GM12891 (cell line): ENCODE results near the gene AGER.
"Not testable (repeated sequence)": the region's sequence is repeated elsewhere in the genome, so short reads cannot be mapped to it uniquely, and the experiment has no call there.

Experiments
- DNase-seq: peaks from one replicate; pipeline ENCODE4 v3.0.0; 2011; ENCODE audit warnings: low spot score; ENCODE audit not compliant: insufficient read length
- FAIRE-seq: peaks from 2 replicates; lab custom pipeline; 2011; peaks lifted over from hg19 to GRCh38; lab: Jason Lieb, UNC
- PAX5 ChIP-seq: IDR thresholded peaks from 2 replicates; pipeline ENCODE4 v1.6.1; 2011; ENCODE audit warnings: low read length, moderate library complexity, mild to moderate bottlenecking; ENCODE audit not compliant: insufficient read depth, severe bottlenecking
- POLR2A ChIP-seq: IDR thresholded peaks from 2 replicates; pipeline ENCODE4 v1.6.1; 2011; ENCODE audit warnings: low read depth, low read length, control low read depth
- POLR2AphosphoS5 ChIP-seq: IDR thresholded peaks from 2 replicates; pipeline ENCODE4 v1.6.1; 2011; ENCODE audit warnings: low read depth, low read length, control low read depth
- POU2F2 ChIP-seq: IDR thresholded peaks from 2 replicates; pipeline ENCODE4 v1.6.1; 2011; ENCODE audit warnings: low read depth, mild to moderate bottlenecking, control low read depth, low read length, moderate library complexity
- SPI1 ChIP-seq: IDR thresholded peaks from 2 replicates; pipeline ENCODE4 v1.6.1; 2011; ENCODE audit warnings: low read depth, low read length, control low read depth
- TAF1 ChIP-seq: IDR thresholded peaks from 2 replicates; pipeline ENCODE4 v1.6.1; 2011; ENCODE audit warnings: low read depth, low read length, control low read depth

AGER gene

DNA sequence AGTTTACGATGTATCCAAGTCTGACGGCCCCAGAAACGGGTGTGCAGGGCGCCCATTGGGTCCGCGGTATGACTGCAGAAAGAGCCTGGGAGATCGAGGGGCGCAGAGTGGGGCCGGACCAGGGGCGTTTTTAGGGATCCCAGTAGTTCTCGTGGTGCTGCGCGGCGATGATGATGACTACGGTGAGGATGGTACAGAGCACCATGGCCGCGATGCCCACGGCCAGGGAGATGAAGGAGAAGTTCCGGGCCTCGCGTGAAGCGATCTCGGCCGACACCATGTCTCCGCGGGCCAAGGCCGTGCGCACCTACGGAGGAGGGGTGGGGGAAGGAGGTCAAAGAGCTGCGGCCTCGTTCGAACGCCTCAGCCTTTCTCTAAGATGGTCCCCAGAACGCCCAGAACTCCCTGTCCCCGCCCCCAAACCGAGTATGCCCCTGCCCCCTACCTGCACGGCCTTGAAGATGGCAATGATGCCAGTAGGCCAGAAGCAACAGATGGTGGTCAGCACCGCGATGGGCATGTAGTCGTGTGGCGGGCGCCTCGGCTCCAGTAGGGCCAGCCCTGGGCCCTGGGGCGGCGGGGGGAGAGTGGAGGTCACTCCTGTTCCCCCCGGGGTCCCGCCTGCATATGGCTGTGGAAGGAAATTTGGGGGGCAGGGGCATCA lies 34.8 kb downstream of the AGER start:
- DNase-seq (no peak), FAIRE-seq (no peak)
- TF ChIP-seq TAF1 (no peak), POLR2AphosphoS5 (no peak), POU2F2 (no peak), POLR2A (no peak), PAX5 (no peak)

GRCh38 chr6:32148289-32149091 lies 35.6 kb downstream of the AGER start:
- TF ChIP-seq POU2F2, result no peak
- no peak for TF ChIP-seq POLR2AphosphoS5
- no peak for TF ChIP-seq SPI1
- no peak for TF ChIP-seq POLR2A
- no peak for TF ChIP-seq TAF1
- TF ChIP-seq PAX5, result no peak
- FAIRE-seq, result no peak
- no peak for DNase-seq

GRCh38 chr6:32147401-32148132 lies 36.5 kb downstream of the AGER start:
- FAIRE-seq (no peak), DNase-seq (no peak)
- no peak for TF ChIP-seq PAX5
- TF ChIP-seq POU2F2, result no peak
- no peak for TF ChIP-seq POLR2A
- no peak for TF ChIP-seq POLR2AphosphoS5
- no peak for TF ChIP-seq TAF1

GRCh38 chr6:32146687-32147086 lies 37.4 kb downstream of the AGER start:
- TF ChIP-seq SPI1 (no peak), POLR2AphosphoS5 (no peak), PAX5 (no peak), POU2F2 (no peak), POLR2A (no peak), TAF1 (no peak)
- FAIRE-seq, result no peak
- DNase-seq, result no peak

DNA sequence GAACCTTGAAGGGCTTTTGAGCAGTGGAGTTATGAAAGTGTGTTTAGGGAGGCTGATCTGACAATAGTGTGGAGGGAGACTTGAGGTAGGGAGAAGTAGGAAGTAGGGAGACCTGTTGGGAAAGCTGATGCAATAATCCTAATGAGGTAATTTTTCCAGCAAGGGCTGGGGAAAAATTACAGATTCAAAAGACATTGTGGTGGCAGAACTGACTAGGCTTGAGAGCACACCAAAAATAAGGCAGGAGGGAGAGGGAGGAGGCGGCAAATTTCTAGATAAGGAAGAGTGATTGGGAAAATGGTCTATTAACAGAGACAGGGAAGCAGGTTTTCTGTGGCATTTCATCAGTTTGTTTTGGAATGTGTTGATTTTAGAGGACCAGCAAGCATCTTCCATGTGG lies 37.8 kb downstream of the AGER start:
- FAIRE-seq (no peak), DNase-seq (no peak)
- TF ChIP-seq POLR2A (no peak), TAF1 (no peak), POU2F2 (no peak), SPI1 (no peak), PAX5 (no peak), POLR2AphosphoS5 (no peak)

DNA sequence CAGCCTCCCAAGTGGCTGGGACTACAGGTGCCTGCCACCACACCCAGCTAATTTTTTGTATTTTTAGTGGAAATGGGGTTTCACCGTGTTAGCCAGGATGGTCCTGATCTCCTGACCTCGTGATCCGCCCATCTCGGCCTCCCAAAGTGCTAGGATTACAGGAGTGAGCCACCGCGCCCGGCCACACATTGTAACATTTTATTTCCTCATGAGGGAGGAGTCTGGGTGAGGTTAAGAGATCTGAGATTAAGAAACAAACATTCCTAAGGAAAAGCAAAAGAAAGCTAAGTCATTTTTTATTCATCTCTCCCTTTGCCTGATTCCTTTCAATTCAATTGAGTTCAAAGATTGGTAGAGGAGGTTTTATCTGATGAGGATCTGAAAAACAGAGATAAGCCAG lies 39.8 kb downstream of the AGER start:
- FAIRE-seq, DNase-seq: not testable (repeated sequence)

GRCh38 chr6:32140420-32141046 lies 43.5 kb downstream of the AGER start:
- FAIRE-seq (no peak), DNase-seq (no peak)
- TF ChIP-seq TAF1 (no peak), SPI1 (no peak), POLR2AphosphoS5 (no peak), POU2F2 (no peak), POLR2A (no peak), PAX5 (no peak)

- DNase-seq (no peak), FAIRE-seq (no peak)
- TF ChIP-seq POLR2AphosphoS5, result no peak
- TF ChIP-seq POU2F2, result no peak
- no peak for TF ChIP-seq PAX5
- TF ChIP-seq TAF1, result no peak
- no peak for TF ChIP-seq POLR2A
- TF ChIP-seq SPI1, result no peak
Observed at GRCh38 chr6:32139590-32139989, 44.5 kb downstream of the AGER start.

GRCh38 chr6:32137454-32137853 lies 46.6 kb downstream of the AGER start:
- no peak for DNase-seq
- FAIRE-seq, result no peak
- TF ChIP-seq SPI1, result no peak
- TF ChIP-seq POU2F2, result no peak
- TF ChIP-seq POLR2A, result no peak
- TF ChIP-seq POLR2AphosphoS5, result no peak
- TF ChIP-seq PAX5, result no peak
- no peak for TF ChIP-seq TAF1
